ENCODE results near the gene ALX4.

Gene ALX4

GRCh38 chr11:44288133-44288526 lies 21.8 kb downstream of the ALX4 start:
- no peak for DNase-seq

GRCh38 chr11:44286911-44287310 lies 23.0 kb downstream of the ALX4 start:
- no peak for DNase-seq

GRCh38 chr11:44286268-44286880 lies 23.6 kb downstream of the ALX4 start:
- DNase-seq = peak in 3 of 4 experiments; percentile 16 to 27 (median 22)

- no peak for DNase-seq
These were observed 24.2 kb downstream of the ALX4 start for GRCh38 chr11:44285756-44286155.

GRCh38 chr11:44282620-44283019 lies 27.3 kb downstream of the ALX4 start:
- no peak for DNase-seq

- DNase-seq = no peak
These were observed 28.8 kb downstream of the ALX4 start for GRCh38 chr11:44281151-44281550.

- DNase-seq = no peak
These were observed 29.7 kb downstream of the ALX4 start for GRCh38 chr11:44280257-44280656.

GRCh38 chr11:44279483-44279882 lies 30.5 kb downstream of the ALX4 start:
- no peak for DNase-seq

GRCh38 chr11:44277196-44278090 lies 32.5 kb downstream of the ALX4 start:
- no peak for DNase-seq

- no peak for DNase-seq
These were observed 33.9 kb downstream of the ALX4 start for GRCh38 chr11:44275961-44276550.

- no peak for DNase-seq
These were observed 34.7 kb downstream of the ALX4 start for GRCh38 chr11:44275241-44275640.

GRCh38 chr11:44274404-44274803 lies 35.5 kb downstream of the ALX4 start:
- DNase-seq = no peak

GRCh38 chr11:44271286-44271685 lies 38.7 kb downstream of the ALX4 start:
- no peak for DNase-seq

GRCh38 chr11:44270403-44271273 lies 39.3 kb downstream of the ALX4 start:
- DNase-seq = no peak

GRCh38 chr11:44269369-44270351 lies 40.3 kb downstream of the ALX4 start:
- DNase-seq = no peak

- DNase-seq = no peak
These were observed 41.3 kb downstream of the ALX4 start for GRCh38 chr11:44268614-44269080.

- DNase-seq = no peak
These were observed 42.0 kb downstream of the ALX4 start for GRCh38 chr11:44267750-44268613.

- DNase-seq = no peak
These were observed 42.8 kb downstream of the ALX4 start for GRCh38 chr11:44267006-44267749.

GRCh38 chr11:44266056-44266780 lies 43.7 kb downstream of the ALX4 start:
- DNase-seq = no peak

All from activated naive CD4-positive, alpha-beta T cell (primary cell).